Adrenal gland (tissue), 12 donors: ENCODE results near the gene CDK4. TPM values are rescaled to one million over a fixed set of nuclear protein-coding genes. Genes with fewer than 3 reads are reported as not detected.
"Not testable (repeated sequence)": the region's sequence is repeated elsewhere in the genome, so short reads cannot be mapped to it uniquely, and the experiment has no call there.

Experiments used
- DNase-seq, 7 donors: peaks; one replicate each; pipeline ENCODE4 v3.0.0-alpha.2; 2019 to 2020
- H3K27ac ChIP-seq, 5 donors: fragments of 200-600 bp; sonication (generic) in 4 of 5; 1 replicate in 3 of 5; 2 replicates in 2 of 5; pipeline versions ENCODE4 v1.5.1 to v1.8.0; 2016 to 2020; ENCODE audit warnings: mild to moderate bottlenecking in 1 of 5
- H3K27me3 ChIP-seq: fragments of 200-600 bp; 2 replicates; pipeline ENCODE4 v1.8.0; 2021
- H3K36me3 ChIP-seq, 2 donors: fragments of 200-600 bp; replicated peaks in 1 of 2; 1 replicate in 1 of 2; 2 replicates in 1 of 2; pipeline versions ENCODE4 v1.5.1 to v1.8.0; 2018 to 2022
- H3K4me1 ChIP-seq, 2 donors: fragments of 200-600 bp; replicated peaks in 1 of 2; 1 replicate in 1 of 2; 2 replicates in 1 of 2; pipeline versions ENCODE4 v1.5.1 to v1.8.0; 2018 to 2021
- H3K4me3 ChIP-seq, 4 donors: fragments of 200-600 bp; sonication (generic) in 3 of 4; one replicate each; pipeline ENCODE4 v1.5.1; 2016 to 2018
- H3K9me3 ChIP-seq, 3 donors: fragments of 200-600 bp; sonication (generic) in 1 of 3; replicated peaks in 1 of 3; 1 replicate in 2 of 3; 2 replicates in 1 of 3; pipeline versions ENCODE4 v1.5.1 to v1.8.0; 2016 to 2021
- POLR2A ChIP-seq, 2 donors: fragments of 450-650 bp; IDR thresholded peaks; one replicate each; pipeline ENCODE4 v1.6.1; 2017; ENCODE audit warnings: antibody characterized with exemption in 2 of 2, mild to moderate bottlenecking in 2 of 2, moderate library complexity in 1 of 2
- WGBS, 4 donors: extraction: QIAGEN DNeasy Blood & Tissue Kit in 2 of 4; methylation state at CpG; one replicate each; pipeline versions ENCODE4 v1.1.5 to v1.1.7; 2013 to 2017; 5-methylcytosine and 5-hydroxymethylcytosine counted together
- intact Hi-C, 2 donors: fragments of 100-400 bp; cut with DNase I; formaldehyde crosslinking; loops; one replicate each; pipeline versions ENCODE4 v1.14.1 to v1.15.0; 2022 to 2023
- polyA plus RNA-seq, 3 donors: library from polyadenylated mRNA; stranded (reverse); fragments of 200-250 nt in 2 of 3; fragments of 350-450 nt in 1 of 3; fragmentation: Illumina TruSeq in 1 of 3; extraction: RNeasy Lipid Tissue Mini Kit (QIAGEN cat#74804) in 1 of 3; gene quantifications; one replicate each; pipeline ENCODE4 v1.2.3, GENCODE V29; 2013 to 2014
- total RNA-seq, 9 donors: library from RNA; depleted of rRNA in 4 of 9; stranded (reverse); fragments of >200 nt in 4 of 9; fragments of 120-200 nt in 1 of 9; fragmentation: NEBNext Ultra II Directional in 1 of 9; extraction: Animal tissue kit (Norgen Biotek cat#: 25700) in 1 of 9; gene quantifications; one replicate each; pipeline versions ENCODE4 v1.1.0 to v1.2.4, GENCODE V29; 2013 to 2023
- TF ChIP-seq, protein P1 (sequence below), 6 experiments: fragments of 450-650 bp in 4 of 6; fragments of 200-600 bp in 2 of 6; sonication (generic) in 1 of 6; IDR thresholded peaks; 1 replicate in 5 of 6; 2 replicates in 1 of 6; pipeline versions ENCODE4 v1.5.1 to v1.8.0; 2016 to 2021; ENCODE audit warnings: antibody characterized with exemption in 6 of 6, mild to moderate bottlenecking in 2 of 6, moderate library complexity in 1 of 6
- donor health status: healthy with polysubstance abuse.
- donor health status: Bipolar disorder and iron deficiency.
- donor health status: DM: yes; HTN: yes; CAD: no.
- donor health status: DM: no; HTN: no; CAD: no.
- donor health status: DM: no; HTN: no; CAD: no.
- donor health status: DM: yes; HTN: yes; CAD: no.

Gene CDK4
- total and polyA plus RNA-seq, 12 donors = 46.8 to 197 (median 139) TPM

DNA sequence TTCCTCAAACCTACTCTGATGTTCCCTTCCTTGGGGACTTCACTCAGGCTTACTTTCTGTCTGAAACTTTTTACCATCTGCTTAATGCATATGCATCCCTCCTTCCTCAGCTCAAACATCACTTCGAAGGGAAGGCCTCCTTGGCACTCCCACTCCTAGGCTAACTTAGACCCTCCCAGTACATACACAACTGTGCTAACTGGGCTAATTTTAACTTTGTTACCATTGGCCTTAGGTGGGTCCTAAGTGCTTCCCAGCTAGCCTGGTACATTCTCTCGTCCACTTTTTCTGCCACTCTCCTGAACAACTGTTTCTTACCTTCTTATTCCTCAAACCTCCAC is 24.1 kb upstream of the CDK4 start:
- Histone ChIP-seq H3K36me3 (peaks cover 0 to 5% of the 10 kb centered on the region in 2 donors), H3K9me3 (no peaks in the 10 kb centered on the region), H3K27ac (no peak overlapping the region), H3K4me3 (no peak overlapping the region), H3K27me3 (no peaks in the 10 kb centered on the region), H3K4me1 (peaks cover 12 to 13% of the 10 kb centered on the region in 2 donors)
- no peak for TF ChIP-seq POLR2A (IDR thresholded peaks at IDR 0.05)
- TF ChIP-seq, protein P1, sequence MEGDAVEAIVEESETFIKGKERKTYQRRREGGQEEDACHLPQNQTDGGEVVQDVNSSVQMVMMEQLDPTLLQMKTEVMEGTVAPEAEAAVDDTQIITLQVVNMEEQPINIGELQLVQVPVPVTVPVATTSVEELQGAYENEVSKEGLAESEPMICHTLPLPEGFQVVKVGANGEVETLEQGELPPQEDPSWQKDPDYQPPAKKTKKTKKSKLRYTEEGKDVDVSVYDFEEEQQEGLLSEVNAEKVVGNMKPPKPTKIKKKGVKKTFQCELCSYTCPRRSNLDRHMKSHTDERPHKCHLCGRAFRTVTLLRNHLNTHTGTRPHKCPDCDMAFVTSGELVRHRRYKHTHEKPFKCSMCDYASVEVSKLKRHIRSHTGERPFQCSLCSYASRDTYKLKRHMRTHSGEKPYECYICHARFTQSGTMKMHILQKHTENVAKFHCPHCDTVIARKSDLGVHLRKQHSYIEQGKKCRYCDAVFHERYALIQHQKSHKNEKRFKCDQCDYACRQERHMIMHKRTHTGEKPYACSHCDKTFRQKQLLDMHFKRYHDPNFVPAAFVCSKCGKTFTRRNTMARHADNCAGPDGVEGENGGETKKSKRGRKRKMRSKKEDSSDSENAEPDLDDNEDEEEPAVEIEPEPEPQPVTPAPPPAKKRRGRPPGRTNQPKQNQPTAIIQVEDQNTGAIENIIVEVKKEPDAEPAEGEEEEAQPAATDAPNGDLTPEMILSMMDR (IDR thresholded peaks at IDR 0.05) = no peak
- DNase-seq = no peak
- 85 to 93% (median 89%) methylated on average over 2 of the region's 2 CpGs for WGBS, 4 donors
- intact Hi-C loops = no loop called here

DNA sequence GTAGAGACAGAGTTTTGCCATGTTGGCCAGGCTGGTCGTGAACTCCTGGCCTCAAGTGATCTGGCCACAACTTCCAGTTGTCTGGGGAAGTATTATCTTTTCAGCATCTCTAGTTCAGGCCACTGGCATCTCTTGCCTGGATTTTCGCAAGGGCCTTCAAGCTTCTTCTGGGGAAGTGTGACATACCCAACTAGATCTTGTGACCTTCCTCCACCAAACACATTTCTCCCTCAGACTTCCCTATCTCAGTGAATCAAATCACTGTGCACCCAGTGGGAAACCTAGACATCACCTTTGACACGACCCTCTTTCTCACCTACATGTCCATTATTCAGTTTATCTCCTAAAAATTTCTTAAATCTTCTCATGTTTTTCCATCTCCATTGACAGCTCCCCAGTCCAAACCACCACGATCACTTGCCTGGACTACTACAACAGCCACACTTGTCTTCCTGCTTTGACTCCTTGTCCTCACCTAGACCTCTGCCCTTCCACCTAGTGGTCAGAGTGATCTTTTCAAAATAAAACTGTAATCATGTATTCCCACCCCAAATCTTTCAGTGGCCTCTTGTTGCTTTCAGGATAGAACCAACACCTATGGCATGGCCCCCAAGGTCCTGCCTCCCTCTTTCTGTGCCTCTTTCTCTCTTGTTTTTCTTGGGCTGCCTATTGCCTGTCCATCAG is 23.6 kb upstream of the CDK4 start:
- no peak overlapping the region for H3K4me3 ChIP-seq
- H3K4me1 ChIP-seq = peaks cover 12 to 18% of the 10 kb centered on the region in 2 donors
- no peaks in the 10 kb centered on the region for H3K9me3 ChIP-seq
- WGBS, 4 donors = 78 to 85% (median 79%) methylated on average over 4 of the region's 4 CpGs
- H3K27ac ChIP-seq = no peak overlapping the region
- intact Hi-C loops = no loop called here
- TF ChIP-seq, protein P1 (IDR thresholded peaks at IDR 0.05) = no peak
- TF ChIP-seq POLR2A (IDR thresholded peaks at IDR 0.05) = no peak
- no peaks in the 10 kb centered on the region for H3K27me3 ChIP-seq
- no peak for DNase-seq
- H3K36me3 ChIP-seq = peaks cover 0 to 5% of the 10 kb centered on the region in 2 donors

DNA sequence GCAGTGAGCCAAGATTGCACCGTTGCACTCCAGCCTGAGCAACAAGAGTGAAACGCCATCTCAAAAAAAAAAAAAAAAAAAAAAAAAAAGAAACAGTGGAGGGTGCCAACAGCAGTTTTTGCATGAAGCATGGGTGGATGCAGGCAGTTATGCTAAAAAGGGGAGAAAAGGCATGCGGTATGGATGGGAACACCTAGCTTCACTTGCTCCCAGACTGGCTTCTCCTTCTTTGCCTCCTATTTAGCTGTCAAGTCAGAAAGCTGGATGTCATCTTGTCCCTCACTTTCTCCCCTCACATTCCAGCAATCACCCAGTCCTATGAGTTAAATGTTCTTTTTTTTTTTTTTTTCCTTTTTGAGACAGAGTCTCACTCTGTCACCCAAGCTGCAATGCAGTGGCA is 22.9 kb upstream of the CDK4 start:
- TF ChIP-seq, protein P1 (IDR thresholded peaks at IDR 0.05) = no peak
- no peak for TF ChIP-seq POLR2A (IDR thresholded peaks at IDR 0.05)
- DNase-seq = no peak
- no peaks in the 10 kb centered on the region for H3K9me3 ChIP-seq
- H3K36me3 ChIP-seq = no peaks in the 10 kb centered on the region
- H3K4me1 ChIP-seq = peaks cover 12 to 18% of the 10 kb centered on the region in 2 donors
- intact Hi-C loops = no loop called here
- 78 to 96% (median 88%) methylated on average over 3 of the region's 3 CpGs for WGBS, 4 donors
- no peaks in the 10 kb centered on the region for H3K27me3 ChIP-seq
- H3K27ac ChIP-seq = no peak overlapping the region
- H3K4me3 ChIP-seq = no peak overlapping the region

DNA sequence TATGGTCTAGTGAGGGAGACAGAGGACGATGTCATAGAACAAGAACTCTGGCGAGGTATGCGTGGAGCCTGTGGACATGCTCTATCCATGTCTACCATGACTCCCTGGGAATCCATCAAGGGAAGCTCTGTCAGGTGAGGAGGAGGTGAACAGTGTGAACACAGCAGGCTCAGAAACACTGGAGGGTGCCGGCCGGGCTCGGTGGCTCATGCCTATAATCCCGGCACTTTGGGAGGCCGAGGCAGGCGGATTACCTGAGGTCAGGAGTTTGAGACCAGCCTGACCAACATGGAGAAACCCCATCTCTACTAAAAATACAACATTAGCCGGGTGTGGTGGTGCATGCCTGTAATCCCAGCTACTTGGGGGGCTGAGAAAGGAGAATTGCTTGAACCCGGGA is 22.5 kb upstream of the CDK4 start:
- not testable (repeated sequence) for H3K27ac ChIP-seq, H3K9me3 ChIP-seq, H3K4me3 ChIP-seq, H3K27me3 ChIP-seq, H3K36me3 ChIP-seq, DNase-seq
- intact Hi-C loops = loop anchor here in 1 of 2 donors (5.0 kb wide), 1 partner anchor 47 kb away; no protein-coding TSS in a partner anchor
- 90 to 97% (median 94%) methylated on average over 7 to 11 of the region's 11 CpGs for WGBS, 4 donors
- H3K4me1 ChIP-seq = peaks cover 12 to 18% of the 10 kb centered on the region in 2 donors
